Measurements from ENCODE around the gene NMRK2. TPM values are rescaled to one million over a fixed set of nuclear protein-coding genes. Genes with fewer than 3 reads are reported as not detected.
A peak's percentile ranks its signal among the peaks of the same experiment; 100 is the strongest.
"Not testable (repeated sequence)": the region's sequence is repeated elsewhere in the genome, so short reads cannot be mapped to it uniquely, and the experiment has no call there.

NMRK2 gene
- total and polyA plus RNA-seq, 4 donors = 0.07 TPM; not detected in 3

- Histone ChIP-seq H3K27me3 (ENCODE audit: control insufficient read depth in 4 of 4, insufficient read depth in 4 of 4, low read length in 3 of 4) (no peaks in the 10 kb centered on the region), H3K27ac (ENCODE audit: low read depth in 1 of 2, low read length in 2 of 2) (no peak overlapping the region), H3K9ac (ENCODE audit: low read depth in 1 of 2, low read length in 2 of 2) (no peak overlapping the region), H3K9me3 (ENCODE audit: control insufficient read depth in 4 of 4, low read length in 3 of 4) (peaks cover 0 to 3% (median 0%) of the 10 kb centered on the region in 4 donors), H3K4me3 (ENCODE audit: low read depth in 1 of 3, low read length in 3 of 3) (no peak overlapping the region), H3K4me1 (ENCODE audit: control insufficient read depth in 4 of 4, insufficient read depth in 4 of 4, low read length in 3 of 4) (peaks cover 0 to 5% (median 1%) of the 10 kb centered on the region in 4 donors), H3K36me3 (ENCODE audit: control insufficient read depth in 4 of 4, insufficient read depth in 3 of 4, low read depth in 1 of 4, low read length in 3 of 4) (no peaks in the 10 kb centered on the region)
- TF ChIP-seq HNF4G (IDR thresholded peaks at IDR 0.05) (no peak), HNF4A (conservative IDR thresholded peaks at IDR 0.05) (no peak), ATF3 (IDR thresholded peaks at IDR 0.05) (no peak), YY1 (IDR thresholded peaks at IDR 0.05) (no peak), FOXA2 (IDR thresholded peaks at IDR 0.05) (no peak), NR2F2 (IDR thresholded peaks at IDR 0.05) (no peak), REST (IDR thresholded peaks at IDR 0.05) (no peak), RXRA (IDR thresholded peaks at IDR 0.05) (no peak), RAD21 (IDR thresholded peaks at IDR 0.05) (no peak), ZBTB33 (IDR thresholded peaks at IDR 0.05) (no peak), GABPA (IDR thresholded peaks at IDR 0.05 in 1 of 2, conservative IDR thresholded peaks at IDR 0.05 in 1 of 2) (no peak), SP1 (IDR thresholded peaks at IDR 0.05) (no peak), EGR1 (IDR thresholded peaks at IDR 0.05; ENCODE audit: low read depth in 2 of 2) (no peak)
- 78% methylated on average over 12 of the region's 12 CpGs for WGBS
- DNase-seq (ENCODE audit: low spot score) = no peak
These were observed 39.2 kb upstream of the NMRK2 start for GRCh38 chr19:3893509-3894179.

GRCh38 chr19:3894959-3895358 is 37.9 kb upstream of the NMRK2 start:
- H3K36me3 ChIP-seq (ENCODE audit: control insufficient read depth in 4 of 4, insufficient read depth in 3 of 4, low read depth in 1 of 4, low read length in 3 of 4); H3K4me1 ChIP-seq (ENCODE audit: control insufficient read depth in 4 of 4, insufficient read depth in 4 of 4, low read length in 3 of 4); H3K27ac ChIP-seq (ENCODE audit: low read depth in 1 of 2, low read length in 2 of 2); DNase-seq (ENCODE audit: low spot score); H3K4me3 ChIP-seq (ENCODE audit: low read depth in 1 of 3, low read length in 3 of 3); H3K9me3 ChIP-seq (ENCODE audit: control insufficient read depth in 4 of 4, low read length in 3 of 4); H3K9ac ChIP-seq (ENCODE audit: low read depth in 1 of 2, low read length in 2 of 2); H3K27me3 ChIP-seq (ENCODE audit: control insufficient read depth in 4 of 4, insufficient read depth in 4 of 4, low read length in 3 of 4): not testable (repeated sequence)
- 33% methylated on average over 5 of the region's 5 CpGs for WGBS
- TF ChIP-seq HNF4A (conservative IDR thresholded peaks at IDR 0.05) = peak; percentile 72 to 85
- peak; percentile 32 to 39 for TF ChIP-seq RXRA (IDR thresholded peaks at IDR 0.05)
- peak; percentile 68 for TF ChIP-seq SP1 (IDR thresholded peaks at IDR 0.05)
- peak; percentile 62 for TF ChIP-seq HNF4G (IDR thresholded peaks at IDR 0.05)

Measured in liver (tissue), 9 donors.